GM20000 (cell line): Measurements from ENCODE around the gene GCNT1.

Source experiments
- DNase-seq: peaks from one replicate; pipeline ENCODE4 v3.0.0; 2012; ENCODE audit warnings: low spot score
- CTCF ChIP-seq: IDR thresholded peaks from 2 replicates; pipeline ENCODE4 v1.5.1; 2012; ENCODE audit warnings: mild to moderate bottlenecking, control low read depth; ENCODE audit errors: extremely low read depth, missing control alignments

GCNT1 gene

GRCh38 chr9:76552181-76552580 is 93.2 kb downstream of the GCNT1 start:
- TF ChIP-seq CTCF, result no peak
- no peak for DNase-seq

- DNase-seq, result no peak
- TF ChIP-seq CTCF, result no peak
Measured at GRCh38 chr9:76552751-76553455, 93.9 kb downstream of the GCNT1 start.

GRCh38 chr9:76553680-76554079 is 94.7 kb downstream of the GCNT1 start:
- no peak for TF ChIP-seq CTCF
- no peak for DNase-seq
